CD4-positive, alpha-beta T cell treated with Interleukin-6 at 100 ng/mL for 8 hours (primary cell): ENCODE results near the gene GSTO1.
A peak's percentile ranks its signal among the peaks of the same experiment; 100 is the strongest.
"Not testable (repeated sequence)": the region's sequence is repeated elsewhere in the genome, so short reads cannot be mapped to it uniquely, and the experiment has no call there.

Experiments
- DNase-seq: peaks from one replicate; pipeline ENCODE4 v3.0.0-alpha.2; 2020; ENCODE audit warnings: mixed read lengths, low spot score

Gene GSTO1

GRCh38 chr10:104254493-104255310 lies at the start of gene GSTO1:
Gene GSTO1 (plus strand): TSS chr10:104254892. CDS start chr10:104254929, 37 bp downstream.
- peak; percentile 45 for DNase-seq

- no peak for DNase-seq
These were observed 46.0 kb upstream of the GSTO1 start for GRCh38 chr10:104208730-104209129.

- DNase-seq = peak; percentile 30
These were observed 45.0 kb upstream of the GSTO1 start for GRCh38 chr10:104209575-104210198.

- no peak for DNase-seq
These were observed 38.1 kb upstream of the GSTO1 start for GRCh38 chr10:104216631-104217030.

- no peak for DNase-seq
These were observed 35.9 kb upstream of the GSTO1 start for GRCh38 chr10:104218751-104219150.

GRCh38 chr10:104220522-104220921 lies 34.2 kb upstream of the GSTO1 start:
- no peak for DNase-seq

- DNase-seq = no peak
These were observed 31.4 kb upstream of the GSTO1 start for GRCh38 chr10:104223304-104223703.

- DNase-seq = no peak
These were observed 24.2 kb upstream of the GSTO1 start for GRCh38 chr10:104230490-104230889.

GRCh38 chr10:104231784-104232612 lies 22.7 kb upstream of the GSTO1 start, which contains the start of gene CFAP43:
Gene CFAP43 (minus strand): TSS chr10:104232364. CDS start chr10:104232246, 118 bp downstream.
- peak; percentile 98 for DNase-seq

- no peak for DNase-seq
These were observed 22.0 kb upstream of the GSTO1 start for GRCh38 chr10:104232613-104233102.

- DNase-seq = no peak
These were observed 20.9 kb upstream of the GSTO1 start for GRCh38 chr10:104233817-104234216.

GRCh38 chr10:104234934-104235333 lies 19.8 kb upstream of the GSTO1 start:
- no peak for DNase-seq

GRCh38 chr10:104235801-104236200 lies 18.9 kb upstream of the GSTO1 start:
- DNase-seq = no peak

GRCh38 chr10:104240078-104240477 lies 14.6 kb upstream of the GSTO1 start:
- DNase-seq = no peak

GRCh38 chr10:104242545-104242944 lies 12.1 kb upstream of the GSTO1 start:
- no peak for DNase-seq

GRCh38 chr10:104243009-104243408 lies 11.7 kb upstream of the GSTO1 start:
- not testable (repeated sequence) for DNase-seq

- DNase-seq = no peak
These were observed 11.2 kb upstream of the GSTO1 start for GRCh38 chr10:104243512-104243911.

- DNase-seq = no peak
These were observed 9.5 kb upstream of the GSTO1 start for GRCh38 chr10:104245066-104245632.

- DNase-seq = no peak
These were observed 7.7 kb upstream of the GSTO1 start for GRCh38 chr10:104246976-104247375.

GRCh38 chr10:104247513-104248146 lies 7.1 kb upstream of the GSTO1 start:
- DNase-seq = no peak

- DNase-seq = not testable (repeated sequence)
These were observed 5.8 kb upstream of the GSTO1 start for GRCh38 chr10:104248931-104249330.
